Omental fat pad (tissue), 4 donors: ENCODE data around the gene ZNF385A. TPM values are rescaled to one million over a fixed set of nuclear protein-coding genes. Genes with fewer than 3 reads are reported as not detected.

Experiments used
- ATAC-seq: fragments of 150-250 bp; one replicate; pipeline ENCODE4 v1.9.1; 2016; ENCODE audit warnings: mild to moderate bottlenecking, moderate library complexity; ENCODE audit not compliant: low FRiP score
- DNase-seq: peaks from one replicate; pipeline ENCODE4 v3.0.0-alpha.2; 2019; ENCODE audit warnings: low spot score
- CTCF ChIP-seq, 3 donors: fragments of 450-650 bp; IDR thresholded peaks; one replicate each; pipeline ENCODE4 v1.5.1; 2016 to 2017; ENCODE audit warnings: antibody characterized with exemption in 3 of 3, mild to moderate bottlenecking in 3 of 3, moderate library complexity in 2 of 3
- total RNA-seq, 4 donors: library from RNA; depleted of rRNA; stranded (reverse); fragments of >200 nt; gene quantifications; one replicate each; pipeline ENCODE4 v1.1.0, GENCODE V29; 2016

The ZNF385A gene
- total RNA-seq, 4 donors from 2014 or later: 9.5 to 36.3 (median 21.8) TPM

DNA sequence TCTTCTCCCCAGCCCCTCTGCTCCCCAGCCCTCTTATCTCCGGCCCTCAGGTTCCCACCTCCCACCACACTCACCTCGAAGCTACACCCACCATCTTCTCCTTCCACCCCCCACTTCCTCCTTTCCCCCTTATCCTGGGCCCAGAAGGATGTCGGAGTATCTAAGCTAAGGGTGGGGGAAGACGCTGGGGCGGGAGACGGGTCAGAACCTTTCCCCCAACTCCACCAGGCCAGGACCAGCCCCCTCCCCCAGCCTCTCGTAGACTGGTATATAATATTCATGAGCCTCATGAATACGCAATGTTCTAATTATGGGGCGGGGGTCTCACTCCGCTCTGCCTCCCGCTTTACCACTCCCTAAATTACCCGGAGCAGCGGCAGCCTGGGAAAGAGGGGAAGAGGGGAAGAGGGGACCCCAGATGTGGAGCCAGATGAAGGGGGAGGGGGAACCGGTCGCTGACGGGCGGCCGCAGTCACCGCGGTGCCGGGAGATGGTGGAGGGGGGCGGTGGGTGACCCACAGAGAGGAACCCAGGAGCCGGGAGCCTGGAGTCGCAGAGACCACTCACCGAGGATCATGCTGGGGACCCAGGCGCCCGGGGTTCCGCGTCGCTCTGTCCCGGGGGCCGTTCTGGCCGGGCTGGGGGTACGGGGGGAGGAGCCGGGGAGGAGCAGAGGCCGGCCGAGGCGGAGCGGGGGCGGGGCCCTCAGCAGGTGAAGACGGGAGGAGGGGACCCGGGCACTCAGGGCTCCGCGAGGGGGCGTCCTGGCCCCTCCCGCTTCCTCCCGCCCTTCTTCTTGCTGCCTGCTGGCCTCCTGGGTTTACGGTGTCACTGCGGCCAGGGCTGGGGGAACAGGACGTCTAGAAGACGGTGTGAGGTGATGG is 6.4 kb upstream of the ZNF385A start:
- DNase-seq: no peak
- no peak for TF ChIP-seq CTCF (IDR thresholded peaks at IDR 0.05)
- peak; percentile 24 for ATAC-seq

DNA sequence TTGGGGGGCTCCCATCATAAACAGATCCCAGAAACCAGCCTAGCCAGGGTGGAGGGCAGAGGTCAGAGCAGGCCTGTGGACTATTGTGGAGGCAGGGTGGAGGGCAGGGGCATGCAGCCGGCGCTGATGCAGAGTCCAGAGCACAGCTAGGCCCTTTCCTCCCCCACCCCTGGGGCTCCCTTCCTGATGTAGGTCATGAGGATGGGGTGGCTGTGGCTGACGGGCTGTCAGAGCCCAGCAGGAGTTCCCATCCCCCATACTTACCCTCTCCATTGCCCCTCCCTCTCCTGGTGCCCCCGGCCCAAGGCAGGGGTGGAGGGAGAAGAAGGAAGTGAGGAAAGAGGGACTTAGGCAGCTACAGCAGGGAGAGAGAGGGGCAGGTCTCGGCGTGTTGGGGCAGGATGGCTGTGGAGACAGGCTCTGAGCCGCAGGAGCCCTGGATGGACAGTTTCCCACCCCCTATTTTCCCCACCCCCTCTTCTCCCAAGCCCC is 5.7 kb upstream of the ZNF385A start:
- ATAC-seq: no peak

GRCh38 chr12:54389607-54390175 is 5.2 kb upstream of the ZNF385A start:
- ATAC-seq: no peak
- DNase-seq: no peak
- no peak for TF ChIP-seq CTCF (IDR thresholded peaks at IDR 0.05)

More for the DNA sequence above, 5.7 kb upstream of the ZNF385A start:
- DNase-seq: no peak
- TF ChIP-seq CTCF (IDR thresholded peaks at IDR 0.05): no peak

- no peak for TF ChIP-seq CTCF (IDR thresholded peaks at IDR 0.05)
- ATAC-seq (no peak), DNase-seq (no peak)
These were observed 4.6 kb upstream of the ZNF385A start for GRCh38 chr12:54389134-54389508.

GRCh38 chr12:54388237-54389133 is 4.0 kb upstream of the ZNF385A start:
- no peak for TF ChIP-seq CTCF (IDR thresholded peaks at IDR 0.05)
- DNase-seq: no peak
- no peak for ATAC-seq

DNA sequence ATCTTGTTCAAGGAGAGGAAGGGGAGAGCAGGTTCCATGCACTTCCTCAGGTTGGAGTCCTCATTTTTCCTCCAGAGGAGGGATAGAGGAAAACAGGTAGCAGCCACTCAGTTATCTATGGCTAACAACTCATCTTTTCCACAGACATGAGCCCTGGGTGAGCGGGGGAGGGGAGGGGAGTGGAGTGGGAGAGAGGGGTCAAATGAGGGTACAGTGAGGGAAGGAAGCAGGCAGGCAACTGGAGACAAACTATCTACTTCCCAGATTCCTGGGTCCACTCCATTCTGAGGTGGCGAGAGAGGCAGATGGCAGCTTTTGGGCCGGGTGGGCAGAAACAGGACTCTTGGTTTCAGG is 2.6 kb upstream of the ZNF385A start:
- DNase-seq (no peak), ATAC-seq (no peak)
- no peak for TF ChIP-seq CTCF (IDR thresholded peaks at IDR 0.05)
